Mononuclear cell (primary cell): ENCODE measurements around the gene IRAK2. TPM values are rescaled to one million over a fixed set of nuclear protein-coding genes. Genes with fewer than 3 reads are reported as not detected.
"Not testable (repeated sequence)": the region's sequence is repeated elsewhere in the genome, so short reads cannot be mapped to it uniquely, and the experiment has no call there.

Experiments
- H3K27me3 ChIP-seq: 2 replicates; pipeline ENCODE4 v1.6.0; 2011; ENCODE audit warnings: low read length, control low read depth; ENCODE audit not compliant: insufficient read depth
- H3K4me1 ChIP-seq: 2 replicates; pipeline ENCODE4 v1.5.1; 2011; ENCODE audit warnings: mild to moderate bottlenecking, low read length, control low read depth; ENCODE audit not compliant: insufficient read depth
- H3K4me3 ChIP-seq: 2 replicates; pipeline ENCODE4 v1.5.1; 2011; ENCODE audit warnings: mild to moderate bottlenecking, low read length, moderate library complexity
- H3K9me3 ChIP-seq: 2 replicates; pipeline ENCODE4 v1.5.1; 2011; ENCODE audit warnings: low read depth, mild to moderate bottlenecking, control low read depth, low read length
- total RNA-seq: library from RNA; depleted of rRNA; stranded (reverse); fragments of >200 nt; gene quantifications from one replicate; pipeline ENCODE4 v1.2.3, GENCODE V29; 2012

Gene IRAK2
- total RNA-seq, 1 donor: 14.6 TPM

- no peak overlapping the region for H3K4me3 ChIP-seq
Measured at GRCh38 chr3:10150987-10151386, 13.7 kb upstream of the IRAK2 start.

DNA sequence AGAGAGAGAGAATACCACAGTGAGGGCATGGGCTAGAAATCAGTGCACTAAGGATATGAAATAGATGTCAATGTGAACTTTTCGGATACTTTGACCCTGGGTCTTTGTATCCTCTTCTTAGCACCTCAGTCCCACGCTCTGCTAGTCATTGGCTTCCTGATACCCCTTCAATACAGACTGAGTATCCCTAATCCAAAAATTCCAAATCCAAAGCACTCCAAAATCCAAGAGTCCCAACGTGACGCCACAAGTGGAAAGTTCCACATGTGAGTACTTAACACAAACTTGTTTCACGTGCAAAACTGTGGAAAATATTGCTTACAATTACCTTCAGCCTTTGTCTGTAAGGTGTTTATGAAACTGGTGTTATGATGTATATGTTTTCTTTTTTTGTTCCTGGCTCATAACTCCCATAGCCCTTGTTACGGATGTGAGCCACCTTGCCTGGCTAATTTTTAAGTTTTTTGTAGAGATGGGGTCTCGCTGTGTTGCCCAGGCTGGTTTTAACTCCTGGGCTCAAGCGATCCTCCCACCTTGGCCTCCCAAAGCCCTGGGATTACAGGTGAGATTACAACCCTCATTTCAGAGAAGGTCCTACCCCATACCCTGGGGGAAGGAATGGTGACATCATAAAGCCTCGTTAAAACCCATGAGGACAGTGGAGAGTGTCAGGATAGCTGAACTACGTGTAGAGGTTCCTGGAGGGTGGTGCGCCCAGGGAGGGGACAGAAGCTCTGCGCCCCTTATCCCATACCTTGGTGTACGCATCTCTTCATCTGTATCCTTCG lies 10.2 kb upstream of the IRAK2 start:
- Histone ChIP-seq H3K4me1 (peaks cover 2% of the 10 kb centered on the region), H3K9me3 (no peaks in the 10 kb centered on the region), H3K27me3 (no peaks in the 10 kb centered on the region), H3K4me3 (no peak overlapping the region)

More at GRCh38 chr3:10150987-10151386, 13.7 kb upstream of the IRAK2 start:
- Histone ChIP-seq H3K4me1 (peaks cover 16% of the 10 kb centered on the region), H3K27me3 (no peaks in the 10 kb centered on the region), H3K9me3 (no peaks in the 10 kb centered on the region)

DNA sequence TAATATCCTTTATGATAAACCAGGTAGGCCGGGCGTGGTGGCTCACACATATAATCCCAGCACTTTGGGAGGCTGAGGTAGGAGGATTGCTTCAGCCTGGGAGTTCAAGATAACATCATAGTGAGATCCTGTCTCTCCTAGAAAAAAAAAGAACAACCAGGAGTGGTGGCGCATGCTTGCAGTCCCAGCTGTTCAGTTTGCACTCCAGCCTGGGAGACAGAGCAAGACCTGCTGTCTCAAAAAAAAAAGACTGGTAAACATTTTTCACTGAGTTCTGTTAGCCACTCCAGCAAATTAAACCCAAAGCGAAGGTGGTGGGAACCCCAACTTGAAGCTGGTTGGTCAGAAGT lies 9.6 kb upstream of the IRAK2 start:
- H3K4me3 ChIP-seq: no peak overlapping the region
- no peaks in the 10 kb centered on the region for H3K4me1 ChIP-seq
- H3K27me3 ChIP-seq: no peaks in the 10 kb centered on the region
- no peaks in the 10 kb centered on the region for H3K9me3 ChIP-seq

GRCh38 chr3:10155658-10156057 lies 9.1 kb upstream of the IRAK2 start:
- H3K9me3 ChIP-seq: no peaks in the 10 kb centered on the region
- H3K27me3 ChIP-seq: no peaks in the 10 kb centered on the region
- no peaks in the 10 kb centered on the region for H3K4me1 ChIP-seq
- no peak overlapping the region for H3K4me3 ChIP-seq

DNA sequence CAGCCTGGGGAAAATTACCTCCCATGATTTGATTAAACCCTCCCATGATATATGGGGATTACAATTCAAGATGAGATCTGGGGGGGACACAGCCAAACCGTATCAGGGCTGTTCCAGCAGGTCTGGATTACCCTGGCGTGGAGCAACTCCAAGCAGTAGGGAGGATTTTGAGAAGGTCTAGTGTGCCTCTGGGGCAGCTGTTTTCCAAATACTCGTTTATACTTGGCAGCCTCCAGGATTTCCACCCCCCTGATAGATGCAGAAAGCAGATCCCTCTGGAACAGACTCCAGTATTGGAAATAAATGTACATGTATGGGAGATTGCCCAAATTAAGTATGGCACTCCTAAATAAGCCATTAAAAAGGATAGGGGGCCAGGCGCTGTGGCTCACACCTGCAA lies 7.7 kb upstream of the IRAK2 start:
- Histone ChIP-seq H3K4me3 (no peak overlapping the region), H3K9me3 (no peaks in the 10 kb centered on the region), H3K4me1 (peaks cover 10% of the 10 kb centered on the region), H3K27me3 (no peaks in the 10 kb centered on the region)

DNA sequence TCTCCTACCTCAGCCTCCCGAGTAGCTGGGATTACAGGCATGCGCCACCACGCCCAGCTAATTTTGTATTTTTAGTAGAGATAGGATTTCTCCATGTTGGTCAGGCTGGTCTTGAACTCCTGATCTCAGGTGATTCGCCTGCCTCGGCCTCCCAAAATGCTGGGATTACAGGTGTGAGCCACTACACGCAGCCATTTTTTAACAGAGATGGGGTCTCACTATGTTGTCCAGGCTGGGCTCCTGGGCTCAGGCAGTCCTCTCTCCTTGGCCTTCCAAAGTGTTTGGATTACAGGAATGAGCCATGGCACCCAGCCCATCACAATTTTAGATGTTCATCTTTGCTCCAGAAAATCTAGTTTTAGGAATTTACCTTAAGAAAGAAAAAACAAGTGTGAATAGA lies 6.2 kb upstream of the IRAK2 start:
- not testable (repeated sequence) for H3K4me3 ChIP-seq, H3K27me3 ChIP-seq, H3K9me3 ChIP-seq
- peaks cover 13% of the 10 kb centered on the region for H3K4me1 ChIP-seq

DNA sequence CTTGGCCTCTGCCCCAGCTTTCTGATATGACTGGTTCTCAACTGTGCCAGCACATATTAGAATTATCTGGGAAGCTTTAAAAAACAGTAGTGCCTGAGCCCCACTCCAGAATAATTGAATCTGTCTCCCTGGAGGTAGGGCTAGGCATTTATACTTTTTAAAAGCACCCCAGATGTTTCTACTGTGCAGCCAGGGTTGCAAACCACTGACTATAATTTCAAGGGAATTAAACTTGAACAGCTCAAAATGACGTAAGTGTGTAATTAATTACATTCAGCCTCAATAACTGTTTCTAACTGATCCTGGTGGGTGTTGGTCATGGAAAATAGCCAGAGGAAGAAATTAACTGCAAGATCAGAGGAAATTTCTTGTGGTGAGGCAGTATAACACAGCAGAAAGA lies 4.4 kb upstream of the IRAK2 start:
- no peak overlapping the region for H3K4me3 ChIP-seq
- H3K9me3 ChIP-seq: no peaks in the 10 kb centered on the region
- no peaks in the 10 kb centered on the region for H3K27me3 ChIP-seq
- peaks cover 23% of the 10 kb centered on the region for H3K4me1 ChIP-seq

DNA sequence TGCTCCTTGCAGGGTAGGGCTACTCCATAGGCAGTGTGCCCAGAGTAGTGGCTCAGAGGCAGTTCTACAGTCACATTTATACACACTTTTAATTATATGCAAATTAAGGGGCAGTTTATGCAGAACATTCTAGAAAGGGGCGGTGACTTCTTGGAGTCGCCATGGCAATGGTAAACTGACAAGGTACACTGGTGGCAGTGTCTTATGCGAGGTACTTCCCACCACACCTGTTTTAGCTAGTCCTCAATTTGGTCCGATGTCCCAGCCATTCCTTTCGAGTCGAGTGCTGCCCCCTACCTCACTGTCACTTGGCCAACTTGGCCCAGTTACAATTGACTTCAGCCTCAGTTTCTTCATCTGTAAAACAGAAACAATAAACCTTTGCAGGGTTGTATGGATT lies 3.8 kb upstream of the IRAK2 start:
- H3K4me1 ChIP-seq: peaks cover 29% of the 10 kb centered on the region
- H3K27me3 ChIP-seq: no peaks in the 10 kb centered on the region
- no peaks in the 10 kb centered on the region for H3K9me3 ChIP-seq
- no peak overlapping the region for H3K4me3 ChIP-seq

- Histone ChIP-seq H3K27me3 (no peaks in the 10 kb centered on the region), H3K4me1 (peaks cover 34% of the 10 kb centered on the region), H3K9me3 (no peaks in the 10 kb centered on the region), H3K4me3 (no peak overlapping the region)
Measured at GRCh38 chr3:10162185-10162584, 2.5 kb upstream of the IRAK2 start.

DNA sequence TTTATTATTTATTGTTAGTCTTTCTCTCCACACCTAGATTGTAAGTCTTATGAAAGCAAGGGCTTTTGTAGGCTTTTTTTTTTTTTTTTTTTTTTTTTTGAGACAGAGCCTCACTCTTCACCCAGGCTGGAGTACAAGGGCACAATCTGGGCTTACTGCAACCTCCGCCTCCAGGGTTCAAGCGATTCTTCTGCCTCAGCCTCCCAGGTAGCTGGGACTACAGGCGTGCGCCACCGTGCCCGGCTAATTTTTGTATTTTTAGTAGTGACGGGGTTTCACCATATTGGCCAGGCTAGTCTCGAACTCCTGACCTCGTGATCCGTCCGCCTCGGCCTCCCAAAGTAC lies 546 bp upstream of the IRAK2 start:
- Histone ChIP-seq H3K4me1 (peaks cover 39% of the 10 kb centered on the region), H3K4me3 (peak overlapping the region; percentile 80)
- H3K27me3 ChIP-seq, H3K9me3 ChIP-seq: not testable (repeated sequence)

- Histone ChIP-seq H3K4me1 (peaks cover 37% of the 10 kb centered on the region), H3K4me3 (no peak overlapping the region), H3K9me3 (no peaks in the 10 kb centered on the region), H3K27me3 (no peaks in the 10 kb centered on the region)
Measured at GRCh38 chr3:10166213-10166604, 1.5 kb downstream of the IRAK2 start.

GRCh38 chr3:10169000-10169496 lies 4.3 kb downstream of the IRAK2 start:
- H3K27me3 ChIP-seq: no peaks in the 10 kb centered on the region
- no peak overlapping the region for H3K4me3 ChIP-seq
- no peaks in the 10 kb centered on the region for H3K9me3 ChIP-seq
- H3K4me1 ChIP-seq: peaks cover 40% of the 10 kb centered on the region

DNA sequence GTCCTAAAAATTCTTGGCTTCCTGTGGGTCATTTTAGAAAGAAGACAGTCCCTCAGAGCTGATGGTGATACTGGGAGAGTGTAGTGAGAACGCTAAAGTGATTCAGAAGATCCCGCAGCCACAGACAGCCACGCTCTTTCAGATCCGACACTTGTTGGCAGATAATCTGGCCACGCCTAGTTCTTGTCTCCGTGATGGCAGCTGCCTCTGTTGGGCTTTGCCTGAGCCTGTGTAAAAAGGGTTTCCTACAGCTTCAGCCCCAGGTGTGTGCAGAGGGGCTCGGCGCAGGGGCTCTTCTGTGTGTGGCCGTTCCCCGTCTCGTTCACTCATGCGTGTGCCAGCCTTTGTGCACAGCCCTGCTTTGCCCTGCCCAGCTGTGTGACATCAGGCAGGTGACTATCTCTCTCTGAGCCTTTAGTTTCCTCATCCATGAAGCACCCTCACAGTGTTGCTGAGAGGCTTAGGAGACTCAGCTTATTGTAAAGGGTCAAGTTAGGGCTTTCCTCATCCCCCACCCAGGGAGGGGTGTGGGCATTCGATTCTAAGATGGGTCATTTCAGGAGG lies 6.3 kb downstream of the IRAK2 start:
- Histone ChIP-seq H3K27me3 (no peaks in the 10 kb centered on the region), H3K9me3 (no peaks in the 10 kb centered on the region)

GRCh38 chr3:10173095-10173925 lies 8.6 kb downstream of the IRAK2 start:
- Histone ChIP-seq H3K9me3 (no peaks in the 10 kb centered on the region), H3K27me3 (no peaks in the 10 kb centered on the region), H3K4me3 (no peak overlapping the region), H3K4me1 (peaks cover 19% of the 10 kb centered on the region)

More for the DNA sequence above, 6.3 kb downstream of the IRAK2 start:
- no peak overlapping the region for H3K4me3 ChIP-seq
- H3K4me1 ChIP-seq: peaks cover 28% of the 10 kb centered on the region

GRCh38 chr3:10173926-10174435 lies 9.3 kb downstream of the IRAK2 start:
- Histone ChIP-seq H3K27me3 (no peaks in the 10 kb centered on the region), H3K9me3 (no peaks in the 10 kb centered on the region), H3K4me1 (peaks cover 19% of the 10 kb centered on the region), H3K4me3 (no peak overlapping the region)
